GM21423 (cell line): ENCODE measurements around the gene TMEM108.

Source experiments
- ATAC-seq: cut with Tn5 transposase; IDR thresholded peaks from one replicate; pipeline ENCODE4 v1.9.1; 2021; ENCODE audit warnings: mild to moderate bottlenecking, moderate library complexity; ENCODE audit not compliant: unreplicated experiment

TMEM108 gene

GRCh38 chr3:133377396-133377795, 339.2 kb downstream of the TMEM108 start:
- no peak for ATAC-seq

DNA sequence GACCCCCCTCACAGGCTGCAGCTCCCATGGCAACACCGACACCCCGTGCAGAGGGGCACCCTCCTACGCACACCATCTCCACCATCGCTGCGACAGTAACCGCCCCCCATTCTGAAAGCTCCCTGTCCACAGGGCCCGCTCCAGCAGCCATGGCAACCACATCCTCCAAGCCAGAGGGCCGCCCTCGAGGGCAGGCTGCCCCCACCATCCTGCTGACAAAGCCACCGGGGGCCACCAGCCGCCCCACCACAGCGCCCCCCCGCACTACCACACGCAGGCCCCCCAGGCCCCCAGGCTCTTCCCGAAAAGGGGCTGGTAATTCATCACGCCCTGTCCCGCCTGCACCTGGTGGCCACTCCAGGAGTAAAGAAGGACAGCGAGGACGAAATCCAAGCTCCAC, 341.7 kb downstream of the TMEM108 start:
- no peak for ATAC-seq

DNA sequence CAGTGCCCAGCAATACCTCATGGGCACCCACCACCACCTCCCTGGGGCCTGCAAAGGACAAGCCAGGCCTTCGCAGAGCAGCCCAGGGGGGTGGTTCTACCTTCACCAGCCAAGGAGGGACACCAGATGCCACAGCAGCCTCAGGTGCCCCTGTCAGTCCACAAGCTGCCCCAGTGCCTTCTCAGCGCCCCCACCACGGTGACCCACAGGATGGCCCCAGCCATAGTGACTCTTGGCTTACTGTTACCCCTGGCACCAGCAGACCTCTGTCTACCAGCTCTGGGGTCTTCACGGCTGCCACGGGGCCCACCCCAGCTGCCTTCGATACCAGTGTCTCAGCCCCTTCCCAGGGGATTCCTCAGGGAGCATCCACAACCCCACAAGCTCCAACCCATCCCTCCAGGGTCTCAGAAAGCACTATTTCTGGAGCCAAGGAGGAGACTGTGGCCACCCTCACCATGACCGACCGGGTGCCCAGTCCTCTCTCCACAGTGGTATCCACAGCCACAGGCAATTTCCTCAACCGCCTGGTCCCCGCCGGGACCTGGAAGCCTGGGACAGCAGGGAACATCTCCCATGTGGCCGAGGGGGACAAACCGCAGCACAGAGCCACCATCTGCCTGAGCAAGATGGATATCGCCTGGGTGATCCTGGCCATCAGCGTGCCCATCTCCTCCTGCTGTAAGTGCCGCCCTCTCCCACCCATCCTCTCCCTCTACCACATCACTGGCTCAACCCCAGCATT, 342.5 kb downstream of the TMEM108 start:
- ATAC-seq = no peak

DNA sequence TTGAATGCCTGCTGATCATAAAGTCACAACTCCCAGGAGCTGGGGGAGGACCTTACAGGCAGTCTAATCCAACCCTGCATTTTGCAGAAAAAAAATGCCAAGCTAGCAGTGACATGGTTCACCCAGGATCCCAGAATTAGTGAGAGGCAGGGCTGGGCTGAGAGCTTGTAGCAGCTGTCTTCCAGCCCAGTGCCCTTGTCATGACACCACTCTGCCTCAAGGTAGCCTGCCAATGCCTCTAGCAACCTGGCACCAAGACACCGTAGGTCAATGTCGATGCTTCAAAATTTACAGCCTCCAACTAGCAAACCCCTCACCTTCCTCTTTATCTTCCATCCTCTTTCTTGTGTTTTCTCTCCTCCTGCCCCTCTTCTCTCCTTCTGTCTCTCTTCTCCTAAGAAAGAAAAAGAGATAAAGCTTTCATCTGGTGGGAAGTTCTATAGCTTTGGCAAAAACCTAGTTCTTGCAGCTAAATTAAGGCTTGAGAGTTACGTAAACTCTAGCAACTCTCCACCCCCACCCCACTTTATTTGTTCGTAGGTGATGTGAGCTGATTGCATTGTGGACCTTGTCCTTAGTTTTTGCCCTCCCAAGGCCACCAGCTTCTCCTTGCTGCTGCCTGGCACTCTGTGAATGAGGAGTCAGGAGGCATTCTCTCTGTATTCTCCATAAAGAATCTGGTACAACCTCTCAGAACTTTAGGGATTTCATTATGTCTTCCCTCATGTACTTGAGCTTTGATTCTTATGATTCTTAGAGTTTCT, 343.3 kb downstream of the TMEM108 start:
- no peak for ATAC-seq

- no peak for ATAC-seq
Observed at GRCh38 chr3:133383175-133383574, 345.0 kb downstream of the TMEM108 start.

DNA sequence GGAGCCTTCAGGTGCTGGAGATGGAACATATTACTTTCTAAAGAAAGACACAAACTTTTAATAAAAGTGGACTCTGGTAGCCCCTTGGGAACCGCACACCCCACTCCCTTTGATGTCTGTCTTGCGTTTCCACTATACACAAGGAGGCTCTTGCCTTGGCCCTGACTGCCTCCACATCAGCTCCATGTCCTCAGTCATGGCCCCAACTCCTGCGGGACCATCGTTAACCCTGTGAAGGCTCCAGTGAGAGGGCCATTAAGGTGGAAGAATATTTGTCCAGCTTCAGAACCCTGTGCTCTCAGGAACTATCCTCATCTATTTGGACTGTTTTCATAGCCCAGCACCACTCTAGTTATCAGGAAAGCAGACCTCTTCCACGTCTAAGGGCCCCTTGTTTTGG, 345.6 kb downstream of the TMEM108 start:
- ATAC-seq = no peak

- peak; percentile 63 for ATAC-seq
Observed at GRCh38 chr3:133384331-133385027, 346.3 kb downstream of the TMEM108 start.

DNA sequence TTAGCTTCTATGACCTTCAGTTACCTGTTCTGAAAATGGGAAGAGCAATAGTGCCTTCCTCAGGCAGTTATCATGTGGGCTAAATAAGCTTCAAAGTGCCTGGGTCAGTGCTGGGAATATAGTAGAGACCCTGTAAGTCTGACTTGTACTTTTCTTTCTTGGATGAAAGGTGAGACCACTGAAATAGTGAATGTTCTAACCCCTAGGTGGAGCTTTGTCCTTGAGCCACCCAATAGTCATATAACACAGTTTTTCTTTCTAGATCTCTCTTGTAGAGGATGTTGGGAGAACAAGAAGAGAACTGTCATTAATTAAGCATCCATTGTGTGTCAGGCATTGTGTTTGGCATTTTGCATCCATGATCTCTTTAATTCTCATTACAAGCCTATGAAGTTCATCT, 348.7 kb downstream of the TMEM108 start:
- no peak for ATAC-seq

DNA sequence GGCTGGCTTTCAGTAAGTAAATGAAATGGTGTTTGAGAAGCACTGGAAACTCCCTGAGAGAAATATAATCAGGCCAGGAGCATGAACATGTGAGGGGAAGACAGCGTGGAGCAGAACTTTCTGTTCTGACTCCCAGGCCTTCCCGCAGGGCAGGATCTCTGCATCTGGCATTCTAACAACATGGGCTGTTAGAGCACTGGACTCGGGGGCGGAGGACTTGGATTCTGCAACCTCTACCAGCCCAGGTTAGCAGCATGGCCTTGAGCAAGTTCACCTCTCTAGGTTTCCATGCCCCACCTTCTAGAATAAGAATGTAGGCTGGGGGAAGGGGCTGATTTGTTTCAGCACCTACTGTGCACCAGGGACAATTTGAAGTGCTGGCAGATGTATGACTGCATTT, 349.1 kb downstream of the TMEM108 start:
- ATAC-seq = no peak

DNA sequence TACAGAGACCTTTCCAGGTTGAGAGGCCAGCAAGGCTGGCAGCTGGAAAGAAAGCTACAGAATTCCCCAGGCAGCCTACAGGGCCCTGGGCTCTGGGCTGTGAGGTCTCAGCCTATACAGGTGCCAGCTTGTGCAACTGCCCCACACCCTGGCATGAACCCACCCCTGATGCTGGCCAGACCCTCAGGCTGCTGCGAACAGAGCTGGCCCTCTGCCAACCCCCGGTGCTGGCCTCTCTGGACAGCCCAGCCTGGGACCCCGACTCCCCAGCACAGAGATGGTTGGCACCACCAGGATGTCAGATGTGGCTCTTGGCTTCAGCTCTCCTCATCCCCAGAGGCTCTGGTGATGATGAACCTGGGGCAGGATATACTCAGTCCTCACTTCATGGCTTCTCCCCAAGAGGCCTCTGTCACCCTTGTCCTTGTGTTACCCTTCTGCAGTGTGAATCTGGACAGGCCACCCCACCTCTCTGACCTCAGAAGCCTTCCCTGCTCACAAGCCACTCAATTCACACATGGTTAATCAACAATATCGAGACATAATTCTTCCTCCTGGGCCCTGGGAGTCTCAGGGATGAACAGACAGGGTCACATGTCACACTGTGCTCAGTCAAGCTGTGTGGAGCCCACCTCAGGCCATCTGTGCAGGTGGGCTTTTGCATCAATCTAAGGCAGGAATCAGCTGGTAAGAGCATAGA, 350.7 kb downstream of the TMEM108 start:
- ATAC-seq = no peak

DNA sequence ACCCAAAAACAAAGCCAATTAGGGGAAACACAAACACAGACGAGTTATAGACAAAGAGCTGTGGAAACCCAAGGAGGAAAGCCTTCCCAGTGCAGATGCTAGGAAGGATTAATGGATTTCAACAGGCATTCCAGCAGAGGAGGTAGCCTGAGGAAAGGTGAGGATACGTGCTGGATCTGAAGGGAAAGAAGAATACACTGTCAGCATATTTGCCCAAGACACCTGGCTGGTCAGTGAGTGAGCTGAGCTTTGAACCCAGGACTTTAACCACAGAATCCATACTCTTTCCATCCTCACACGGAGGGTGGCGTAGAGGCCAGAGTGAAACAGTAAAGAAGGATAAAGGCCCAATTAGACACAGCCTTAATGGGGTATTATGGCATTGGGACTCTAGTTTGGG, 352.5 kb downstream of the TMEM108 start:
- ATAC-seq = no peak

DNA sequence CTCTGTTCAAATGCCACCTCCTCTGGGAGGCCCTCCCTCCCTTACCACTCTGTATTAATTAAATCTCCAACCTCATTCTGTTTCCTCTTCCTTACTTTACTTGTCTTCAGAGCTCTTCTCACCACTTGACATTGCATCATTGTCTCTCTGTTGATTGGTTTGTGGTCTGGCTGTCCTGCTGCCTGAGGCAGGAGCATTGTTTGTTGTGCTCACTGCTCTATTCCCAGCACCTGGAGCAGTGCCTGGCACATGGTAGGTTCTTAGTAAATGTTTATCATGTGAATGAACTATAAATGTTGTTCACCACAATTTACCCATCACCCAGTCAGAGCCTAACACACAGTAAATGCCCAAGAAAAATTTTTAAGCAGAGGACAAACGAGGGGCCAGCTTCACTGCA, 355.0 kb downstream of the TMEM108 start:
- ATAC-seq = no peak

DNA sequence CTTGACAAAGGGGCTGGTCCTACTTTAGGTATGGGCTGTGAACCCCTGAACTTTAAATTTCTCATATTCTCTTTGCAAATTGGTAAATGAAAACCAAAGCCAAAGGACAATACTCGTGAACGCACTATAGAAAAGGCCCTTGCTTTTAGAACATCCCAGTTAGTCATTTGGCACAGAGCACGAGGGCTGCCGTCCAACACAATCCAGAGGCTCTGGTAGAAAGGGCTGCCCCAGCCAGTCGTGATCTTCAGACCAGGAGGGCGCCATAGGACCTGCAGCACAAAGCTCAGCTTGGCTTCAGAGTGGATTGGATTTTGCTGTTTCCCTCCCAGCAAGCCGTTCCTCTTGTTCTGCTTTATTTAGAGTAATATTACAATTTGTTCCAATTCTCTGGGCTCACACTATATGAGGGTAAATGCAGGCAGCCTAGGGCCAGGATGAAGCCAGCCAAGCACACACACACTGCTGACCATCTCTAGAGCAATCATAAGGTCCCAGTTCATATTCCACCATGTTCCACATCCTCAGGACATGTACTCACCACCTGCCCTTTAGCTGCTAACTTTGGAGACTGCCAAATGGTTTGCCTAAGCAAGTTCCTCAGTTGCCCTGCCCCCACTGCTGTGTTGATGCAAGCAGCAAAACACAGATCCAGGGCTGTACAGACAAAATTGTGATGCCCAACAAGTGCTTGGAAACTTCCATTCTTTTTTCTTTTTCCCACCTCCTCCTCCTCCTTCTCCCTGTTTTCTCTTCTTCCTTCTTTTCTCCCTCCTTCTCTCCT, 355.7 kb downstream of the TMEM108 start:
- no peak for ATAC-seq

DNA sequence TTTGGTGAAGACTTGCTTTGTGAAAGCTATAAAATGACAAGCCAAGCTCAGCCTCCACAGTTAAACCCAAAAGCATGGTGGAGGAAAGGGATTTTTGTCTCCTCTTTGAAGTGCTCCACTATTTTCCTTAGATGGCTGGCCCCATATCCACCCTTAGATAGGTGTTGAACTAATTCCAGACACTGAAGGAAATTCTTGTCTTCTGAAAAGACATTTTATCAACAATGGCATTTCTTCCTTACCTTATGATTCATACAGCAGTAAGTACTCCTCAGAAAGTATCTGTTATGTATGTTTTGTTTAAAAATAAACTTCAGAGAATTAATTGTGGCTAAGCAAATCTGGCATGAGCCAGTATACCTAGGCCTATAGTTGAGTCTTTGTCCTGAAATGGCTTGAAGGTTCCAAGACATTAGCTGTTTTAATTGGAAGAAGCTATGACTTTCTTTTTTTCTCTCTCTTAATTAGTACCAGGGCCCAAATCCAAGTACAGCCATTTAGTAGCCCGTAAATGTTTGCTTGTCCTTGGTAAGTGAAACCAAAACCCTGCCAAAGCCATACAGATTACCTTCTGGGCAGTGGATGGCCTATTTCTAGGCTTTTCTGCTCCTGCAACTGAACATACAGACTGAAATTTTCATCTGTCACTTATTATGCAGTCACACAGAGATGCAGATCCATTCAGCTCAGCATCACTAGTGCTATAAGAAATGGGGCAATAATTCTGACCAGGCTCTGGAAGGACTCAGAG, 356.5 kb downstream of the TMEM108 start:
- ATAC-seq = no peak

- no peak for ATAC-seq
Observed at GRCh38 chr3:133396906-133397305, 358.7 kb downstream of the TMEM108 start.

DNA sequence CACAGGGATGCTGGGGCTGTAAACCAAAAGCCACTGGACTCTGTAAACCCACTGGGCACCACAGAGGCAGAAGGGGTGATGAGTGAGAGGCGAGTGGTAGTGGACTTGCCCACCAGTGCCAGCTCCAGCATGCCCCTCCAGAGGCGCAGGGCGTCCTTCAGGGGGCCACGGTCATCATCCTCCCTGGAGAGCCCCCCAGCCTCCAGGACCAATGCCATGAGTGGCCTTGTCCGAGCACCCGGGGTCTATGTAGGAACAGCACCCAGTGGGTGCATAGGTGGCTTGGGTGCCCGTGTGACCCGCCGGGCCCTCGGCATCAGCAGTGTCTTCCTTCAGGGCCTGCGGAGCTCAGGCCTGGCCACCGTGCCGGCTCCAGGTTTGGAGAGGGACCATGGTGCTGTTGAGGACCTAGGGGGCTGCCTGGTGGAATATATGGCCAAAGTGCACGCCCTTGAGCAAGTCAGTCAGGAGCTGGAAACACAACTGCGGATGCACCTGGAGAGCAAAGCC, 361.9 kb downstream of the TMEM108 start, which contains the start of gene BFSP2:
Gene BFSP2, plus strand, starts transcription at position 51 of the 510 bp plus-strand sequence. Its CDS starts 28 bp downstream, at position 79.
- ATAC-seq = no peak

DNA sequence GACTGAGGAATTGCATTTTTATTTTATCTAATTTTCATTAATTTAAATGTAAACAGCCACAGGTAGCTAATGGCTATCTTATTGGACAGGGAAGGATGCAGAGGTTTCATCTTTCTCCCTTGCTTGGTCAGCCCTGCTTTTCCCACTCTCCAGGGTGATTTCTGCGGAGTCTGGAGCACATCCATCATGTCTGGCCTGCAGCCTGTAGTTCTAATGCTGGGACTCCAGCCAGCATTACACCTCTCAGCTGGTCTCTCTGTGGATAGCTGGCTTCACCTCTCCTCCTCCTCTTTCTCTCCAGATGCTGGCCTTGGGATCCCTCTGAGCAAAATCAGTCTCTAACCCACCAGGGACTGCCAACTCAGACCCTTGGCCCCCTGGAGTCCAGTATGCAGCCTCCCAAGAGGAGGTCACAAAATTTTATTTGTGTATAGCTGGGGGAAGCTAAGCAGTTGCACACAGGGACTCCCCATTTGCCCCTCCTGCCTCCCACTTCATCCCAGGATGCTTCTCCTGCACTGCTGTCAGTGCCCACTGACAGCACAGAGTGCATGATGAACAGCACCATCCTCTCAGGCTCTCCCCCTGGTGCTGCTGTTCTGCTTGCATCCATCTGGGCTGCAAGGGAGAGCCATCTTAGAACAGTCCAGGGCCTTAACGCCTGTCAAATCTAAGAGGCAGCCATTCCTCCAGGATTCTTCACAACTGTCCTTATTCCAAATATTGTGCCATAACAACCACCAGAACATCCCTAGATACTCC, 363.4 kb downstream of the TMEM108 start:
- no peak for ATAC-seq

DNA sequence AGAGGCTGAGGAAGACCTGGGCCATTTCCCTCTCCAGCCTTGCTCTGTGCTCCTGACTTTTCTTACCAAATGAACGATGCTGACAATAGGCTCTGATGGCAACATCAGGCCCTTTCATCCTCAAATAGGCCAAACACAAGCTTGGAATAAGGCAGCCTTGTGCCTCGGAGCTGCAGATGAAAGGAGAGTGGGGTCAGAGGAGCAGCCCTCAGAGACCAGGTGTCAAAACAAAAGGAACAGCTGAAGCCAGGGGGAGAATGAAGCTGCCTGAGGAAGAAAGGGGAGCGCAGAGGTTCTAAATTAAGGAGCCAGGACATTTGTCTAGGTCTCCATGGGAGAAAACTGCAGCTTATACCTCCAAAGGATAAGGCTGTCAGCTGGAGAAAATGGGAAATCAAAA, 366.7 kb downstream of the TMEM108 start:
- no peak for ATAC-seq

- ATAC-seq = no peak
Observed at GRCh38 chr3:133408366-133408765, 370.2 kb downstream of the TMEM108 start.
